ENCODE data around the gene FER. TPM values are rescaled to one million over a fixed set of nuclear protein-coding genes. Genes with fewer than 3 reads are reported as not detected.

Gene FER
- total and polyA plus RNA-seq, 7 donors, result 1.2 to 36.7 (median 24.2) TPM

DNA sequence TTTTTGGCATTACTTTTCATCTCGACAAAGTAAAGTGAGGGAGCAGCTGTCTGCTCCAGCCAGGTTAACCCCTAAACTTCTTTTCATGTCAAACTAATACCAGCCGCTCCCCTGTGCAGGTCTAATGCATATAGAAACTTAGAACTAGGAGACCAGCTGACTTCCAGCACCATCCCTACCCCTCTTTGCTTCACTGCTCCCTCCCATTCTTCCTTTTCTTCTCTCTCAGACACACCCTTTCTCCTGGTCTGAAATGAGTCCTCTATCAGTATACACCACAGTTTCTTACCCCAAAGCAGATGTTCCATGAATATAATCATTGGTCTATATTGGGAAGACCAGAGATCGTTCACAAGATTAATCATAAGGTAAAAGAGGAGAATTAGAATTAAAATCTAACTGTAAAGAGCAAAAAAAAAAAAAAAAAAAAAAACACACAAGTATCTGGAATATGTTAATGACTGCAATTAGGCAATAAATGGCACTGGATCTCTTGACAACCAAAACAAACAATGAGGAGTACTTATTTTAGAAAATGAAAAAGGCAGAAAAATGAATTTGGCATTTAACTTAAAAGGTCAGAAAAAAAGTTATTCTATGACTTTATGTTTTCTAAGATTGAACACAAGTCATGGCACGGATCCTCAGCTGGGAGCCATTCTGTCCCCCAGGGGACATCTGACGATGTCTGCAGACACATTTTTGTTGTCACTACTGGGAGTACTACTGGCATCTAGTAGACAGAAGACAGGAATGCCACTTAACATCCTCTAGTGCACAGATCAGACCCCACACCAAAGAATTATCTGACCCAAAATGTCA is 452.3 kb downstream of the FER start:
- peaks cover 0 to 5% (median 2%) of the 10 kb centered on the region in 4 donors for H3K9me3 ChIP-seq
- H3K36me3 ChIP-seq, result no peaks in the 10 kb centered on the region
- intact Hi-C loops (cut with DNase I), result no loop called here
- no peak for DNase-seq
- TF ChIP-seq, protein P1, sequence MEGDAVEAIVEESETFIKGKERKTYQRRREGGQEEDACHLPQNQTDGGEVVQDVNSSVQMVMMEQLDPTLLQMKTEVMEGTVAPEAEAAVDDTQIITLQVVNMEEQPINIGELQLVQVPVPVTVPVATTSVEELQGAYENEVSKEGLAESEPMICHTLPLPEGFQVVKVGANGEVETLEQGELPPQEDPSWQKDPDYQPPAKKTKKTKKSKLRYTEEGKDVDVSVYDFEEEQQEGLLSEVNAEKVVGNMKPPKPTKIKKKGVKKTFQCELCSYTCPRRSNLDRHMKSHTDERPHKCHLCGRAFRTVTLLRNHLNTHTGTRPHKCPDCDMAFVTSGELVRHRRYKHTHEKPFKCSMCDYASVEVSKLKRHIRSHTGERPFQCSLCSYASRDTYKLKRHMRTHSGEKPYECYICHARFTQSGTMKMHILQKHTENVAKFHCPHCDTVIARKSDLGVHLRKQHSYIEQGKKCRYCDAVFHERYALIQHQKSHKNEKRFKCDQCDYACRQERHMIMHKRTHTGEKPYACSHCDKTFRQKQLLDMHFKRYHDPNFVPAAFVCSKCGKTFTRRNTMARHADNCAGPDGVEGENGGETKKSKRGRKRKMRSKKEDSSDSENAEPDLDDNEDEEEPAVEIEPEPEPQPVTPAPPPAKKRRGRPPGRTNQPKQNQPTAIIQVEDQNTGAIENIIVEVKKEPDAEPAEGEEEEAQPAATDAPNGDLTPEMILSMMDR (IDR thresholded peaks at IDR 0.05), result no peak
- H3K4me3 ChIP-seq, result no peak overlapping the region
- no peaks in the 10 kb centered on the region for H3K4me1 ChIP-seq
- WGBS, 2 donors, result 82 to 88% methylated on average over 5 of the region's 5 CpGs
- no peaks in the 10 kb centered on the region for H3K27me3 ChIP-seq
- H3K27ac ChIP-seq, result no peak overlapping the region

DNA sequence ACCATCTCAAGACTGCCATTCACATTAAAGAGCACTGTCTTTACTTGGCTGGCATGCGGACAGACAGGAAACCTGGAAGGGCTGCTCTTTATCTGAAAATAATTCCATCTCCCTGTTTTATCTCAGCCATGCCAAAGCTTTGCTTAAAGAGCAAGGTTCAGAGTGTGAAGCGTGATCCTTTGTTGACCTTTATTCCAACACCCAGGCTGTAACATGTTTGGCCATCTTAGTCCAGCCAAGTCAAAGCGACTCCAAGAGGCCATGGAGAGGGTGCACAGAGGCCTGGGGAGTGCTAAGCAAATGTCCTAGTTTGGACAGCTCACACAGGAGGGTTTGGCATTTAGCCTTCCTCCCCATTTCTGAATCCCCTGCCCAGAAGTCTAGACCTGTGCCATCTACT is 467.3 kb downstream of the FER start:
- Histone ChIP-seq H3K4me1 (no peaks in the 10 kb centered on the region), H3K4me3 (no peak overlapping the region), H3K27me3 (no peaks in the 10 kb centered on the region), H3K36me3 (no peaks in the 10 kb centered on the region), H3K27ac (no peak overlapping the region), H3K9me3 (peaks cover 0 to 4% (median 0%) of the 10 kb centered on the region in 4 donors)
- TF ChIP-seq, protein P1 (IDR thresholded peaks at IDR 0.05), result no peak
- TF ChIP-seq POLR2AphosphoS5 (IDR thresholded peaks at IDR 0.05) (no peak), POLR2A (IDR thresholded peaks at IDR 0.05) (no peak), EP300 (IDR thresholded peaks at IDR 0.05) (no peak)
- intact Hi-C loops (cut with DNase I), result no loop called here
- DNase-seq, result no peak
- 89 to 93% methylated on average over 3 of the region's 3 CpGs for WGBS, 2 donors

DNA sequence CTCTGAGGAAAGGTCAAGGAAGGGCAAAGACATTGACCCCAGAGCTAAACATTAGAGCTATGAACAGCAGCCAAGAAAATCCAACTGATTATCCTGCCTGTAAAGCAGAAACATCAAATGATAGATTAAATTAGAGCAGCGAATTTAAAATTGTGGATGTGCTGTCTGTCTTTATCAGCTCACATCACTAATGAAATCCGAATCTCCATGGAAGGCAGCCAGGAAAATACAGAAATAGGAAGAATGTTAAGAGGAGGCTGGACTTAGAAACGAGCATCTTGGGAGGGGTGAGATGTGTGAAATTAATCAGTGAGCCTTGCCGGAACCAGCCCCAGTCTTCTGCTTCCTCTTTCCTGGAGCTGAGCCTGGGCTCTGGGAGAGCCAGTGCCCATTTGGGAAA is 471.1 kb downstream of the FER start:
- H3K4me1 ChIP-seq, result no peaks in the 10 kb centered on the region
- H3K27ac ChIP-seq, result no peak overlapping the region
- TF ChIP-seq EP300 (IDR thresholded peaks at IDR 0.05) (no peak), POLR2AphosphoS5 (IDR thresholded peaks at IDR 0.05) (no peak), POLR2A (IDR thresholded peaks at IDR 0.05) (no peak)
- TF ChIP-seq, protein P1 (IDR thresholded peaks at IDR 0.05), result no peak
- H3K36me3 ChIP-seq, result no peaks in the 10 kb centered on the region
- intact Hi-C loops (cut with DNase I), result no loop called here
- H3K4me3 ChIP-seq, result no peak overlapping the region
- DNase-seq, result no peak
- WGBS, 2 donors, result 70 to 82% methylated on average over 4 of the region's 4 CpGs
- no peaks in the 10 kb centered on the region for H3K27me3 ChIP-seq
- peaks cover 0 to 4% (median 0%) of the 10 kb centered on the region in 4 donors for H3K9me3 ChIP-seq

DNA sequence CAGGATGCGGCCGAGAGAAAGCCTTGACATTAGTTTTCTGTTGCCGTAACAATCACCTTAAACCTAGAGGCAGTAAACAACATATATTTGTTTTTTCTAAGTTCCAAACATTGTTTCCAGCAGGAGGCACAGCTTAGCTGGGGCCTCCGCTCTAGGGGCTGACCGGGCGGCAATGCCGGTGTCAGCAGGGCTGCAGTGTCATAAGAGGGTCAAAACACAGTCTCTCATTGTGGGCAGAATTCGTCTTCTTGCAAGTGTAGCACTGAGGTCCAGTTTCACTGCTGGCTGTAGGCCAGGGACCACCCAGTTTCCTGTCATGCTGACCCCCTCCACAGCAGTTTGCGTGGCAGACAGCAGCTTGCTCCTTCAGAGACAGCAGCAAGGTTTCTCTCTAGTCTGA is 475.8 kb downstream of the FER start:
- no peak overlapping the region for H3K27ac ChIP-seq
- no peaks in the 10 kb centered on the region for H3K9me3 ChIP-seq
- H3K4me1 ChIP-seq, result no peaks in the 10 kb centered on the region
- H3K36me3 ChIP-seq, result no peaks in the 10 kb centered on the region
- no peaks in the 10 kb centered on the region for H3K27me3 ChIP-seq
- TF ChIP-seq, protein P1 (IDR thresholded peaks at IDR 0.05), result no peak
- TF ChIP-seq EP300 (IDR thresholded peaks at IDR 0.05) (no peak), POLR2A (IDR thresholded peaks at IDR 0.05) (no peak), POLR2AphosphoS5 (IDR thresholded peaks at IDR 0.05) (no peak)
- intact Hi-C loops (cut with DNase I), result no loop called here
- DNase-seq, result no peak
- 88 to 91% methylated on average over 9 of the region's 9 CpGs for WGBS, 2 donors
- no peak overlapping the region for H3K4me3 ChIP-seq
